ENCODE data around the gene SOCS6. TPM values are rescaled to one million over a fixed set of nuclear protein-coding genes. Genes with fewer than 3 reads are reported as not detected.
"Not testable (repeated sequence)": the region's sequence is repeated elsewhere in the genome, so short reads cannot be mapped to it uniquely, and the experiment has no call there.

The SOCS6 gene
- total RNA-seq, 6 experiments from 2014 or later = 11.7 to 18.0 (median 14.0) TPM

DNA sequence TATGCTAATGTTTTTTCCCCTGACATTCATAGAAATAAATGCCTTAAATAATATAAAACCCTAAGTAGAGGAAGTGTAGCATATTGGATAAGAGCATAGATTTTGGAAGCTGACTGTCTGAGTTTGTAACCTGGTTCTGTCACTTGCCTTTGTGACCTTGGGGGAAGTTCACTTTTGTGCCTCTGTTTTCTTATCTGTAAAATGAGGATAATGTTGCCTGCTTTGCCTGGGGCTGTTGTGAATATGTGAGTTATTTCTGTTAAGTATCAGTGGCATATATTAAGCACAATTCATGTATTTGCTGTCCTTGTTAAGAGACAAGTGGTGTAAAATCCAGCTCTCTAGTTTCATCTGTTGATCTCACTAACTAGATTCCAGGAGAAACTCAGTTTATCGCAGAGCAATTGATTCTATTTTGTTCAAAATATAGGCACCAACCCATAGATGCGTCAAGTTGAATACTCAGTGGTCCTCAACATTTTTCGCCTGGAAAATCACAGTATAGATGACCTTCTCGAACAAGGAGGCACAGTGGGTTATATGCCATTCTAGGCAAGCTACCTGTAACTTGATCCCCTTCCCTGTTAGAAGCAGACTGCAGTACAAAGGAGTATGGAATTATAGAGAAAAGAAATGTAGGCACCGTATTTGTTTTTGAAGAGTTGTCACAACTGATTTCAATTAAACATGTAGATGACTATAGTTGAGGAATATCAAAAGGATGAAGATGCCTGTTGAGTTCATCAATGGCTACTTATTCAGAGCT is 67.0 kb downstream of the SOCS6 start:
- intact Hi-C loops (cut with DNase I) = no loop called here
- WGBS (ENCODE audit: insufficient coverage, low coverage, low lambda C conversion rate, missing lambda C conversion rate) = 88% methylated on average over 5 of the region's 5 CpGs

DNA sequence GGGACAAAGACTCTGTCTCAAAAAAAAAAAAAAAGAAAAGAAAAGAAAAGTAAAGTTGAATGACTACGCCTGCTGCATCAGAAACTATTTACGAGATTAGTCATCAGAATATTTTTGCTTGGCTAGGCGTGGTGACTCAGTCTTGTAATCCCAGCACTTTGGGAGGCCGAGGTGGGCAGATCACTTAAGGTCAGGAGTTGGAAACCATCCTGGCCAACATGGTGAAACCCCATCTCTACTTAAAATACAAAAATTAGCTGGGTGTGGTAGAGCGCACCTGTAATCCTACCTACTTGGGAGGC is 69.2 kb downstream of the SOCS6 start:
- H3K4me3 ChIP-seq; DNase-seq; intact Hi-C loops (cut with DNase I); H3K9me3 ChIP-seq; H3K27ac ChIP-seq; H3K27me3 ChIP-seq; H3K36me3 ChIP-seq: not testable (repeated sequence)
- H3K4me1 ChIP-seq = peaks cover 0 to 13% (median 6%) of the 10 kb centered on the region in 4 donors
- WGBS (ENCODE audit: insufficient coverage, low coverage, low lambda C conversion rate, missing lambda C conversion rate) = 81% methylated on average over 5 of the region's 5 CpGs
- ATAC-seq = peak in 1 of 4 donors; percentile 19

More for the DNA sequence above, 67.0 kb downstream of the SOCS6 start:
- DNase-seq (no peak), ATAC-seq (no peak)
- Histone ChIP-seq H3K27me3 (no peaks in the 10 kb centered on the region), H3K4me3 (no peak overlapping the region), H3K27ac (no peak overlapping the region), H3K4me1 (no peaks in the 10 kb centered on the region), H3K36me3 (no peaks in the 10 kb centered on the region), H3K9me3 (no peaks in the 10 kb centered on the region)
- TF ChIP-seq, protein P1, sequence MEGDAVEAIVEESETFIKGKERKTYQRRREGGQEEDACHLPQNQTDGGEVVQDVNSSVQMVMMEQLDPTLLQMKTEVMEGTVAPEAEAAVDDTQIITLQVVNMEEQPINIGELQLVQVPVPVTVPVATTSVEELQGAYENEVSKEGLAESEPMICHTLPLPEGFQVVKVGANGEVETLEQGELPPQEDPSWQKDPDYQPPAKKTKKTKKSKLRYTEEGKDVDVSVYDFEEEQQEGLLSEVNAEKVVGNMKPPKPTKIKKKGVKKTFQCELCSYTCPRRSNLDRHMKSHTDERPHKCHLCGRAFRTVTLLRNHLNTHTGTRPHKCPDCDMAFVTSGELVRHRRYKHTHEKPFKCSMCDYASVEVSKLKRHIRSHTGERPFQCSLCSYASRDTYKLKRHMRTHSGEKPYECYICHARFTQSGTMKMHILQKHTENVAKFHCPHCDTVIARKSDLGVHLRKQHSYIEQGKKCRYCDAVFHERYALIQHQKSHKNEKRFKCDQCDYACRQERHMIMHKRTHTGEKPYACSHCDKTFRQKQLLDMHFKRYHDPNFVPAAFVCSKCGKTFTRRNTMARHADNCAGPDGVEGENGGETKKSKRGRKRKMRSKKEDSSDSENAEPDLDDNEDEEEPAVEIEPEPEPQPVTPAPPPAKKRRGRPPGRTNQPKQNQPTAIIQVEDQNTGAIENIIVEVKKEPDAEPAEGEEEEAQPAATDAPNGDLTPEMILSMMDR (IDR thresholded peaks at IDR 0.05) = no peak
- no peak for TF ChIP-seq POLR2A (IDR thresholded peaks at IDR 0.05)

DNA sequence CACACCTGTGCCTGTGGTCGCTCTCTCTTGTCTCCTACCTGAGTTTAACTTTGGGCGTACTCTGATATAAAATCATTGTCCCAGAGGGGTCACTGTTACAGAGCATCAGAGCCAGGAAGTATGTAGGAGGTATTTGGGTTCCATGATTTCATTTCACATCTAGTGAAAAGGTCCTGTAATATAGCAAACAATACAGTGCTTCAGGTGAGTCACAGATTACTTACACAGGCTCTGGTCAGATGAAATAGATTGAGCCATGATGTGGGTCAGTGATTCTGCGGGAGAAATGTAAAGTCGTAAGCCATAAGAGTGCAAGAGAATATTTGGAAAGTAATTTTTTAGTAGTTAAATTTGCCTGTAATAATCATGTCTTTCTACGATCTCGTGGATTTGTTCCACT is 70.2 kb downstream of the SOCS6 start:
- Histone ChIP-seq H3K4me1 (peaks cover 0 to 22% (median 11%) of the 10 kb centered on the region in 4 donors), H3K9me3 (no peaks in the 10 kb centered on the region), H3K27me3 (no peaks in the 10 kb centered on the region), H3K36me3 (no peaks in the 10 kb centered on the region), H3K27ac (no peak overlapping the region), H3K4me3 (no peak overlapping the region)
- TF ChIP-seq POLR2A (IDR thresholded peaks at IDR 0.05) = no peak
- TF ChIP-seq, protein P1 (IDR thresholded peaks at IDR 0.05) = no peak
- ATAC-seq (no peak), DNase-seq (no peak)
- intact Hi-C loops (cut with DNase I) = no loop called here
- 89% methylated on average over 5 of the region's 6 CpGs for WGBS (ENCODE audit: insufficient coverage, low coverage, low lambda C conversion rate, missing lambda C conversion rate)

DNA sequence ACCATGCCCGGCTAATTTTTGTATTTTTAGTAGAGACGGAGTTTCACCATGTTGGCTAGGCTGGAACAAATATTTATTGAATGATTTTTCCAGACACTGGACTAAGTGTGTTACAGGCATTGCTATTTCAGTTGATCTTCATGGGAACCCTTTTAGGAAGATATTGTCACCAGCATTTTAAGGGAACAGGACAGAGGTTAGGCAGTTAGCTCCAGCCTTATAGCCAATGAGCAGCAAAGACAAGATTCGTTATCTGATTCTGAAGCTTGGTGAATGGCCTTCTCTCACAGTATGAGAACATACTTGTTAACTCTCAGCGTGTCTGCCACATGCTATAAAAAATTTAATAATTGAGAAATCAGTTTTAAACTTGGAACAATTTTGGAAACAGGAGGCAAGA is 73.4 kb downstream of the SOCS6 start:
- Histone ChIP-seq H3K9me3 (no peaks in the 10 kb centered on the region), H3K27me3 (no peaks in the 10 kb centered on the region), H3K4me1 (peaks cover 0 to 26% (median 11%) of the 10 kb centered on the region in 4 donors), H3K4me3 (no peak overlapping the region), H3K36me3 (no peaks in the 10 kb centered on the region), H3K27ac (peak overlapping the region in 1 of 3 donors; percentile 38)
- 51% methylated on average over 4 of the region's 4 CpGs for WGBS (ENCODE audit: insufficient coverage, low coverage, low lambda C conversion rate, missing lambda C conversion rate)
- TF ChIP-seq POLR2A (IDR thresholded peaks at IDR 0.05) = no peak
- TF ChIP-seq, protein P1 (IDR thresholded peaks at IDR 0.05) = no peak
- peak in 3 of 4 donors; percentile 34 to 46 (median 42) for ATAC-seq
- DNase-seq = no peak
- intact Hi-C loops (cut with DNase I) = no loop called here

DNA sequence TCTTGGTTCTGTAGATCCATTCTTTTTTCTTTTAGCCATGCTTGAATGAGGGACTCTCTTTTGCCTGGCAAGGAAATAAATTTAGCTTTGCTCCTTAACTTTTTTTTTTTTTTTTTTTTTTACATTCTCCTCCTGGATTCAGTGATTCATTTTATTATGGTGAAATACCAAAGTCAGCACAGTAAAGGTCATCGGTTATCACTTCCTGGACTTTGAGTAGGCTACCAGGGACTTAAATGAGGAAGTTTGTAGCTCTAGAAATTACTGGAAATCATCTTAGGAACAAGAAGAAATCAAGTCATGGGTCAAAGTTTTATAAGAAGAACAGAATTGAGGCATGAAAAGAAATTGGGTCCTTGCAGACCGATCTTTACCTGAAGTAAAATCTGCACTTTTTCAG is 75.0 kb downstream of the SOCS6 start:
- Histone ChIP-seq H3K27ac (peak overlapping the region; percentile 14 to 56 (median 19)), H3K27me3 (no peaks in the 10 kb centered on the region), H3K4me1 (peaks cover 0 to 26% (median 11%) of the 10 kb centered on the region in 4 donors), H3K4me3 (no peak overlapping the region), H3K9me3 (no peaks in the 10 kb centered on the region), H3K36me3 (no peaks in the 10 kb centered on the region)
- intact Hi-C loops (cut with DNase I) = no loop called here
- whole genome bisulfite sequencing (ENCODE audit: insufficient coverage, low coverage, low lambda C conversion rate, missing lambda C conversion rate) = 62% methylated on average over 2 of the region's 2 CpGs
- DNase-seq (no peak), ATAC-seq (peak; percentile 71 to 86 (median 82))
- TF ChIP-seq POLR2A (IDR thresholded peaks at IDR 0.05) = no peak
- TF ChIP-seq, protein P1 (IDR thresholded peaks at IDR 0.05) = no peak
